ENCODE measurements around the gene MEGF11. TPM values are rescaled to one million over a fixed set of nuclear protein-coding genes. Genes with fewer than 3 reads are reported as not detected.

Gene MEGF11
- total and polyA plus RNA-seq, 7 donors = 0.04 to 0.05 TPM; not detected in 5

GRCh38 chr15:66094331-66094730 lies 159.2 kb downstream of the MEGF11 start:
- no peak for DNase-seq
- no peaks in the 10 kb centered on the region for H3K9me3 ChIP-seq
- no peak overlapping the region for H3K27ac ChIP-seq
- peaks cover 3% of the 10 kb centered on the region for H3K4me1 ChIP-seq
- ATAC-seq = no peak
- H3K4me3 ChIP-seq = no peak overlapping the region
- intact Hi-C loops (cut with DNase I) = no loop called here
- H3K27me3 ChIP-seq (ENCODE audit: insufficient read depth in 3 of 3, low read length in 2 of 3) = peaks cover 0 to 2% (median 0%) of the 10 kb centered on the region in 3 donors
- TF ChIP-seq CTCF (IDR thresholded peaks at IDR 0.05) = no peak
- WGBS, 3 donors = 82 to 90% (median 90%) methylated on average over 9 of the region's 9 CpGs
- H3K36me3 ChIP-seq (ENCODE audit: insufficient read depth in 1 of 2, low read depth in 1 of 2) = no peaks in the 10 kb centered on the region

- Histone ChIP-seq H3K4me3 (no peak overlapping the region), H3K27me3 (ENCODE audit: insufficient read depth in 3 of 3, low read length in 2 of 3) (peaks cover 0 to 2% (median 0%) of the 10 kb centered on the region in 3 donors), H3K9me3 (no peaks in the 10 kb centered on the region), H3K27ac (no peak overlapping the region), H3K36me3 (ENCODE audit: insufficient read depth in 1 of 2, low read depth in 1 of 2) (no peaks in the 10 kb centered on the region), H3K4me1 (peaks cover 8% of the 10 kb centered on the region)
- intact Hi-C loops (cut with DNase I) = no loop called here
- no peak for DNase-seq
- no peak for ATAC-seq
- 84 to 90% (median 86%) methylated on average over 7 of the region's 7 CpGs for WGBS, 3 donors
- TF ChIP-seq CTCF (IDR thresholded peaks at IDR 0.05) = no peak
Measured at GRCh38 chr15:66092053-66093016, 161.2 kb downstream of the MEGF11 start.

GRCh38 chr15:66089509-66089908 lies 164.0 kb downstream of the MEGF11 start:
- Histone ChIP-seq H3K27ac (no peak overlapping the region), H3K4me3 (no peak overlapping the region), H3K9me3 (no peaks in the 10 kb centered on the region), H3K27me3 (ENCODE audit: insufficient read depth in 3 of 3, low read length in 2 of 3) (no peaks in the 10 kb centered on the region), H3K36me3 (ENCODE audit: insufficient read depth in 1 of 2, low read depth in 1 of 2) (no peaks in the 10 kb centered on the region), H3K4me1 (peaks cover 8% of the 10 kb centered on the region)
- TF ChIP-seq CTCF (IDR thresholded peaks at IDR 0.05) = no peak
- intact Hi-C loops (cut with DNase I) = no loop called here
- ATAC-seq (no peak), DNase-seq (no peak)
- 39 to 73% (median 51%) methylated on average over 5 of the region's 5 CpGs for WGBS, 3 donors

GRCh38 chr15:66089049-66089448 lies 164.5 kb downstream of the MEGF11 start:
- Histone ChIP-seq H3K4me1 (peaks cover 8% of the 10 kb centered on the region), H3K27ac (no peak overlapping the region), H3K4me3 (no peak overlapping the region), H3K9me3 (no peaks in the 10 kb centered on the region), H3K36me3 (ENCODE audit: insufficient read depth in 1 of 2, low read depth in 1 of 2) (no peaks in the 10 kb centered on the region), H3K27me3 (ENCODE audit: insufficient read depth in 3 of 3, low read length in 2 of 3) (no peaks in the 10 kb centered on the region)
- ATAC-seq (peak; percentile 69 to 96 (median 86)), DNase-seq (peak in 1 of 2 donors; percentile 64)
- WGBS, 3 donors = 20 to 32% (median 30%) methylated on average over 7 of the region's 7 CpGs
- TF ChIP-seq CTCF (IDR thresholded peaks at IDR 0.05) = no peak
- intact Hi-C loops (cut with DNase I) = no loop called here
